Measurements from ENCODE around the gene KCNAB1. TPM values are rescaled to one million over a fixed set of nuclear protein-coding genes. Genes with fewer than 3 reads are reported as not detected.
A peak's percentile ranks its signal among the peaks of the same experiment; 100 is the strongest.

KCNAB1 gene
- total and polyA plus RNA-seq, 12 donors = 1.4 to 5.0 (median 2.5) TPM

GRCh38 chr3:156429125-156429524 is 308.7 kb downstream of the KCNAB1 start:
- TF ChIP-seq, protein P1, sequence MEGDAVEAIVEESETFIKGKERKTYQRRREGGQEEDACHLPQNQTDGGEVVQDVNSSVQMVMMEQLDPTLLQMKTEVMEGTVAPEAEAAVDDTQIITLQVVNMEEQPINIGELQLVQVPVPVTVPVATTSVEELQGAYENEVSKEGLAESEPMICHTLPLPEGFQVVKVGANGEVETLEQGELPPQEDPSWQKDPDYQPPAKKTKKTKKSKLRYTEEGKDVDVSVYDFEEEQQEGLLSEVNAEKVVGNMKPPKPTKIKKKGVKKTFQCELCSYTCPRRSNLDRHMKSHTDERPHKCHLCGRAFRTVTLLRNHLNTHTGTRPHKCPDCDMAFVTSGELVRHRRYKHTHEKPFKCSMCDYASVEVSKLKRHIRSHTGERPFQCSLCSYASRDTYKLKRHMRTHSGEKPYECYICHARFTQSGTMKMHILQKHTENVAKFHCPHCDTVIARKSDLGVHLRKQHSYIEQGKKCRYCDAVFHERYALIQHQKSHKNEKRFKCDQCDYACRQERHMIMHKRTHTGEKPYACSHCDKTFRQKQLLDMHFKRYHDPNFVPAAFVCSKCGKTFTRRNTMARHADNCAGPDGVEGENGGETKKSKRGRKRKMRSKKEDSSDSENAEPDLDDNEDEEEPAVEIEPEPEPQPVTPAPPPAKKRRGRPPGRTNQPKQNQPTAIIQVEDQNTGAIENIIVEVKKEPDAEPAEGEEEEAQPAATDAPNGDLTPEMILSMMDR (IDR thresholded peaks at IDR 0.05) = no peak
- peaks cover 0 to 8% (median 0%) of the 10 kb centered on the region in 9 donors for H3K4me1 ChIP-seq
- ATAC-seq (no peak), DNase-seq (no peak)
- intact Hi-C loops (cut with DNase I) = no loop called here
- H3K36me3 ChIP-seq = no peaks in the 10 kb centered on the region
- 67 to 69% methylated on average over 4 of the region's 4 CpGs for WGBS, 2 donors
- no peaks in the 10 kb centered on the region for H3K9me3 ChIP-seq
- no peak overlapping the region for H3K27ac ChIP-seq
- no peaks in the 10 kb centered on the region for H3K27me3 ChIP-seq
- no peak overlapping the region for H3K4me3 ChIP-seq

- peaks cover 0 to 8% (median 0%) of the 10 kb centered on the region in 9 donors for H3K4me1 ChIP-seq
- H3K4me3 ChIP-seq = no peak overlapping the region
- no peaks in the 10 kb centered on the region for H3K27me3 ChIP-seq
- H3K36me3 ChIP-seq = no peaks in the 10 kb centered on the region
- 86 to 89% methylated on average over 4 of the region's 4 CpGs for WGBS, 2 donors
- ATAC-seq = no peak
- intact Hi-C loops (cut with DNase I) = no loop called here
- peaks cover 0 to 5% (median 0%) of the 10 kb centered on the region in 11 donors for H3K9me3 ChIP-seq
- TF ChIP-seq, protein P1 (IDR thresholded peaks at IDR 0.05) = no peak
- no peak overlapping the region for H3K27ac ChIP-seq
- no peak for DNase-seq
Measured at GRCh38 chr3:156431334-156432124, 311.2 kb downstream of the KCNAB1 start.

DNA sequence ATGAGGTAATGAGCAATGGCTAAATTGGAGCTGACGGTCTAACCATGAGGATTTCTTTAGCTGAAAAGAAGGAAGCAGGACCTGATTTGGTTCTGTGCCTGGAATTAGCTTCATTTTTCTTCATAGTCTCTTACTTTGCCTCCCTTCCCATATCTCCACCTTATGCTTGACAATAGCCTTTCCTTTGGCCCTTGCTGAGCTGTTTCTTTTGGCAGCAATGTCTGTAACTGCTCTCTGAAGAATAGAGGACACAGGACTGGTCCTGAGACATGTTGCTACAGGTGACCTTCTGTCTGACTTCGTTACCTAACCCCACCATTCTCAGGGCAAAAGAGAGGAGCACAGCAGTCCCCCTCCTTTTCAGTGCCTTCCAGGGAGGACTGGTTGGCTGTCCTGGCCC is 312.2 kb downstream of the KCNAB1 start:
- H3K27me3 ChIP-seq = no peaks in the 10 kb centered on the region
- H3K9me3 ChIP-seq = peaks cover 0 to 7% (median 0%) of the 10 kb centered on the region in 11 donors
- TF ChIP-seq, protein P1 (IDR thresholded peaks at IDR 0.05) = no peak
- H3K27ac ChIP-seq = peak overlapping the region in 1 of 10 donors; percentile 12
- intact Hi-C loops (cut with DNase I) = no loop called here
- DNase-seq (no peak), ATAC-seq (peak in 1 of 8 donors; percentile 56)
- WGBS, 2 donors = 56 to 61% methylated on average over 2 of the region's 2 CpGs
- H3K36me3 ChIP-seq = no peaks in the 10 kb centered on the region
- peaks cover 0 to 8% (median 0%) of the 10 kb centered on the region in 9 donors for H3K4me1 ChIP-seq
- H3K4me3 ChIP-seq = no peak overlapping the region

DNA sequence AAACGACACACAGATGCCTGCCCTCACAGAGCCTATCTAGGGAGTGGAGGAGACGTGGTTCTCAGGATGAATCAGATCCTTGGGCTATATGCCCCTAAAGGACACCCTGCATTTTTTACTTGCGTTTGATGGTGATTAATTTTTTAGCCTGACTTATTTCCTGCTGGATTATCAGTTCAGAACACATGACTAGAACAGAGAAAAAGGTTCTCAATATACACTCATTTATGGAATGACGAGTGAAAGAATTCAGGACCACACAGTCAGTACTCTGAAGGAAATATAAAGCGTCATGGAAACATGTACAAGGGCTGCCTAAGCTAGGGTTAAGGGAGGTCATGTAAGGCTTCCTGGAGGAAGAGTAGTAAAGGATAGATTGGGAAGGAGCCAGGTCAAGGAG is 312.8 kb downstream of the KCNAB1 start:
- Histone ChIP-seq H3K36me3 (no peaks in the 10 kb centered on the region), H3K4me1 (peaks cover 0 to 8% (median 0%) of the 10 kb centered on the region in 9 donors), H3K9me3 (peaks cover 0 to 7% (median 0%) of the 10 kb centered on the region in 11 donors), H3K27me3 (no peaks in the 10 kb centered on the region), H3K27ac (peak overlapping the region in 1 of 10 donors; percentile 12), H3K4me3 (no peak overlapping the region)
- WGBS, 2 donors = 63 to 67% methylated on average over 5 of the region's 5 CpGs
- DNase-seq (no peak), ATAC-seq (peak in 2 of 8 donors; percentile 42 to 59)
- TF ChIP-seq, protein P1 (IDR thresholded peaks at IDR 0.05) = no peak
- intact Hi-C loops (cut with DNase I) = no loop called here
